Hepatocyte (in vitro differentiated cells): ENCODE data around the gene SLC38A5.

Source experiments
- CTCF ChIP-seq: fragments of 200-600 bp; sonication (generic); IDR thresholded peaks from 2 replicates; pipeline ENCODE4 v1.5.1; 2016; ENCODE audit warnings: antibody characterized with exemption, mild to moderate bottlenecking; ENCODE audit not compliant: poor library complexity
- EZH2 ChIP-seq: fragments of 200-600 bp; sonication (generic); IDR thresholded peaks from 2 replicates; pipeline ENCODE4 v1.6.1; 2016; ENCODE audit warnings: antibody characterized with exemption, mild to moderate bottlenecking, borderline replicate concordance
- EZH2phosphoT487 ChIP-seq: fragments of 200-600 bp; sonication (generic); IDR thresholded peaks from one replicate; pipeline ENCODE4 v1.6.1; 2018; ENCODE audit warnings: antibody characterized with exemption, mild to moderate bottlenecking, low read depth, moderate library complexity; ENCODE audit not compliant: unreplicated experiment, severe bottlenecking

- TF ChIP-seq CTCF: no peak
- no peak for TF ChIP-seq EZH2
- no peak for TF ChIP-seq EZH2phosphoT487
Measured at GRCh38 chrX:48490661-48491060, 20.6 kb upstream of the SLC38A5 start.
